Body of pancreas (tissue), 4 donors: ENCODE data around the gene TRMT44. TPM values are rescaled to one million over a fixed set of nuclear protein-coding genes. Genes with fewer than 3 reads are reported as not detected.

Experiments
- ATAC-seq: fragments of 150-250 bp; one replicate; pipeline ENCODE4 v1.9.1; 2016
- DNase-seq, 4 donors: peaks; one replicate each; pipeline ENCODE4 v3.0.0-alpha.2; 2019
- H3K27ac ChIP-seq, 4 donors: fragments of 200-600 bp; sonication (generic); 1 replicate in 3 of 4; 2 replicates in 1 of 4; pipeline versions ENCODE4 v1.5.1 to v1.6.1; 2016 to 2019; ENCODE audit warnings: mild to moderate bottlenecking in 1 of 4, mixed read lengths in 1 of 4, moderate library complexity in 1 of 4
- H3K27me3 ChIP-seq, 2 donors: fragments of 200-600 bp; sonication (generic); one replicate each; pipeline ENCODE4 v1.6.0; 2016; ENCODE audit warnings: mild to moderate bottlenecking in 1 of 2
- H3K36me3 ChIP-seq, 2 donors: fragments of 200-600 bp; sonication (generic); replicated peaks in 1 of 2; 2 replicates each; pipeline ENCODE4 v1.5.1; 2016; ENCODE audit warnings: low read depth in 2 of 2; ENCODE audit not compliant: insufficient read depth in 1 of 2
- H3K4me1 ChIP-seq: fragments of 200-600 bp; sonication (generic); one replicate; pipeline ENCODE4 v1.6.0; 2016
- H3K4me3 ChIP-seq, 2 donors: fragments of 200-600 bp; sonication (generic); 1 replicate in 1 of 2; 2 replicates in 1 of 2; pipeline ENCODE4 v1.5.1; 2016 to 2019
- H3K9me3 ChIP-seq, 3 donors: fragments of 200-600 bp; sonication (generic); 1 replicate in 2 of 3; 2 replicates in 1 of 3; pipeline ENCODE4 v1.5.1; 2016
- CTCF ChIP-seq, 7 experiments: fragments of 450-650 bp in 4 of 7; fragments of 200-600 bp in 3 of 7; sonication (generic) in 3 of 7; IDR thresholded peaks; one replicate each; pipeline ENCODE4 v1.5.1; 2016 to 2019; ENCODE audit warnings: antibody characterized with exemption in 7 of 7
- POLR2A ChIP-seq, 3 donors: fragments of 450-650 bp; IDR thresholded peaks; one replicate each; pipeline ENCODE4 v1.6.1; 2016; ENCODE audit warnings: antibody characterized with exemption in 3 of 3, mild to moderate bottlenecking in 2 of 3
- WGBS, 2 donors: methylation state at CpG; one replicate each; pipeline ENCODE4 v1.1.5; 2017; 5-methylcytosine and 5-hydroxymethylcytosine counted together
- intact Hi-C: fragments of 100-400 bp; cut with DNase I; formaldehyde crosslinking; loops from one replicate; pipeline ENCODE4 v1.15.1; 2023
- total RNA-seq, 2 donors: library from RNA; depleted of rRNA; stranded (reverse); fragments of >200 nt; gene quantifications; one replicate each; pipeline ENCODE4 v1.1.0, GENCODE V29; 2016

The TRMT44 gene
- total RNA-seq, 2 donors from 2014 or later = 13.2 to 60.0 TPM

GRCh38 chr4:8438743-8439142 is 1.8 kb upstream of the TRMT44 start:
- DNase-seq (peak; percentile 19 to 26 (median 26)), ATAC-seq (no peak)
- no peak for TF ChIP-seq CTCF (IDR thresholded peaks at IDR 0.05)
- TF ChIP-seq POLR2A (IDR thresholded peaks at IDR 0.05) = no peak
- Histone ChIP-seq H3K9me3 (no peaks in the 10 kb centered on the region), H3K36me3 (no peaks in the 10 kb centered on the region), H3K27me3 (no peaks in the 10 kb centered on the region), H3K27ac (peak overlapping the region; percentile 74 to 98 (median 88)), H3K4me1 (peaks cover 82% of the 10 kb centered on the region), H3K4me3 (no peak overlapping the region)
- intact Hi-C loops = no loop called here
- WGBS, 2 donors = 37 to 53% methylated on average over 11 of the region's 11 CpGs

DNA sequence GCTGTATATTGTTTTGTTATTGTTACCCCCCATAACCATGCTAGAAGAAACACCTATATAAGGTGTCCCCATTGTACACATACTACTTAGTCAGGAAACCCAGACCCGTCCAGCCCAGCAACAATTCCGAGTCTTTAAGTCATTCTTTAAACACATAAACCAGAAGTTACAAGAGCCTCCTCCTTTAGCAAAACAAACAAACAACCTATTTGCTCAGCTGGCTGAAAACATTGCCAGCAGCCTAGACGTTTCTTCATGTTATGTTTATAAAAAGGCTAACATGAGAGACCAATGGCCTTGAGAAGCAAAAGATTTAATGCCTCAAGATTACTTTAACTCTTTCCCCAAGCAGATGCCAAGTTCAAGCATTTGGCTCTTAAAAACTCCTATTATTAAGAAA is 1.4 kb upstream of the TRMT44 start:
- WGBS, 2 donors = 21 to 27% methylated on average over 3 of the region's 3 CpGs
- H3K36me3 ChIP-seq = no peaks in the 10 kb centered on the region
- ATAC-seq (peak; percentile 36), DNase-seq (peak; percentile 62 to 85 (median 73))
- H3K27ac ChIP-seq = peak overlapping the region; percentile 74 to 98 (median 88)
- TF ChIP-seq CTCF (IDR thresholded peaks at IDR 0.05) (no peak), POLR2A (IDR thresholded peaks at IDR 0.05) (peak in 2 of 3 donors; percentile 31 to 45)
- no peaks in the 10 kb centered on the region for H3K27me3 ChIP-seq
- no peak overlapping the region for H3K4me3 ChIP-seq
- H3K9me3 ChIP-seq = no peaks in the 10 kb centered on the region
- intact Hi-C loops = no loop called here
- H3K4me1 ChIP-seq = peaks cover 83% of the 10 kb centered on the region

DNA sequence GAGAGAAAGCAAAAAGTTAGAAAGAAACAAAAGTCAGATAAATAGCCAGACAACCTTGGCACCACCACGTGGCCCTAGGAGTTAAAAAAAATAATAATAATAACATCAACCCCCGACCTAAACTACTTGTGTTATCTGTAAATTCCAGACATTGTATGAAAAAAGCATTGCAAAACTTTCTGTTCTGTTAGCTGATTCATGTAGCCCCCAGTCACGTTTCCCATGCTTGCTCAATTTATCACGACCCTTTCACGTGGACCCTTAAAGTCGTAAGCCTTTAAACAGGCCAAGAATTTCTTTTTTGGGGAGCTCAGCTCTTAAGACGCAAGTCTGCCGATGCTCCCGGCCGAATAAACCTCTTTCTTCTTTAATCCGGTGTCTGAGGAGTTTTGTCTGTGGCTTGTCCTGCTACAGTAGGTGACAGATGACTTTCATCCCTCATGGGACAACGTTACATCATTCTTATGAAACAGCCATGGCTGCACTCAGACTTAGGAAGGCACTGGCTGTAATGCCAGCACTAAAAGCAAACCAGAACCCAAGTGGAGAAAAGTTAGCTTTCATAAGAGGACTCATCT is 574 bp upstream of the TRMT44 start:
- DNase-seq (no peak), ATAC-seq (peak; percentile 34)
- no peaks in the 10 kb centered on the region for H3K9me3 ChIP-seq
- H3K36me3 ChIP-seq = no peaks in the 10 kb centered on the region
- intact Hi-C loops = no loop called here
- H3K4me1 ChIP-seq = peaks cover 74% of the 10 kb centered on the region
- H3K4me3 ChIP-seq = peak overlapping the region; percentile 2 to 93
- TF ChIP-seq CTCF (IDR thresholded peaks at IDR 0.05) (no peak), POLR2A (IDR thresholded peaks at IDR 0.05) (no peak)
- H3K27me3 ChIP-seq = no peaks in the 10 kb centered on the region
- WGBS, 2 donors = 7 to 14% methylated on average over 12 of the region's 12 CpGs
- H3K27ac ChIP-seq = peak overlapping the region; percentile 85 to 98 (median 92)

- intact Hi-C loops = no loop called here
- TF ChIP-seq CTCF (IDR thresholded peaks at IDR 0.05) = no peak
- no peak for TF ChIP-seq POLR2A (IDR thresholded peaks at IDR 0.05)
- H3K27me3 ChIP-seq = no peaks in the 10 kb centered on the region
- no peak for DNase-seq
- H3K4me1 ChIP-seq = peaks cover 63% of the 10 kb centered on the region
- ATAC-seq = no peak
- H3K27ac ChIP-seq = no peak overlapping the region
- whole genome bisulfite sequencing, 2 donors = 18 to 22% methylated on average over 17 of the region's 17 CpGs
- H3K9me3 ChIP-seq = no peaks in the 10 kb centered on the region
- H3K36me3 ChIP-seq = no peaks in the 10 kb centered on the region
- H3K4me3 ChIP-seq = peak overlapping the region; percentile 83 to 93
These were observed 1.0 kb downstream of the TRMT44 start for GRCh38 chr4:8441499-8442091.
